Kidney (tissue), 14 donors: ENCODE data around the gene NECTIN4. TPM values are rescaled to one million over a fixed set of nuclear protein-coding genes. Genes with fewer than 3 reads are reported as not detected.

Experiments
- DNase-seq, 5 donors: peaks; one replicate each; pipeline ENCODE4 v3.0.0-alpha.2; 2013 to 2020
- FAIRE-seq: peaks from 2 replicates; lab custom pipeline; 2012; peaks lifted over from hg19 to GRCh38; lab: Jason Lieb, UNC
- H3K27ac ChIP-seq, 2 donors: one replicate each; pipeline ENCODE4 v1.7.0; 2013; ENCODE audit warnings: low read depth in 2 of 2, low read length in 2 of 2, inconsistent platforms in 1 of 2
- H3K27me3 ChIP-seq: one replicate; pipeline ENCODE4 v1.7.1; 2013; ENCODE audit warnings: low read length, inconsistent platforms; ENCODE audit not compliant: control insufficient read depth, insufficient read depth
- H3K36me3 ChIP-seq, 3 donors: one replicate each; pipeline versions ENCODE4 v1.7.0 to v1.7.1; 2013; ENCODE audit warnings: low read length in 3 of 3, control low read depth in 1 of 3, inconsistent platforms in 1 of 3; ENCODE audit not compliant: insufficient read depth in 3 of 3, control insufficient read depth in 2 of 3
- H3K4me1 ChIP-seq, 3 donors: one replicate each; pipeline versions ENCODE4 v1.7.0 to v1.7.1; 2013; ENCODE audit warnings: low read length in 3 of 3, inconsistent platforms in 1 of 3, low read depth in 1 of 3; ENCODE audit not compliant: control insufficient read depth in 2 of 3, insufficient read depth in 2 of 3
- H3K4me3 ChIP-seq, 3 donors: one replicate each; pipeline versions ENCODE4 v1.7.0 to v1.8.1; 2013; ENCODE audit warnings: low read length in 3 of 3, control low read depth in 1 of 3, inconsistent platforms in 1 of 3
- H3K9ac ChIP-seq, 3 donors: one replicate each; pipeline versions ENCODE4 v1.7.0 to v1.7.1; 2013; ENCODE audit warnings: low read length in 3 of 3, control low read depth in 1 of 3, inconsistent platforms in 1 of 3
- H3K9me3 ChIP-seq, 3 donors: one replicate each; pipeline versions ENCODE4 v1.7.0 to v1.7.1; 2013; ENCODE audit warnings: low read length in 3 of 3, control low read depth in 1 of 3, inconsistent platforms in 1 of 3; ENCODE audit not compliant: control insufficient read depth in 2 of 3, insufficient read depth in 1 of 3
- CTCF ChIP-seq: IDR thresholded peaks from 3 replicates; pipeline ENCODE4 v1.5.1; 2012; ENCODE audit warnings: mild to moderate bottlenecking, moderate library complexity, borderline replicate concordance; ENCODE audit not compliant: insufficient read depth; ENCODE audit errors: extremely low read depth
- intact Hi-C: fragments of 100-400 bp; cut with DNase I; formaldehyde crosslinking; loops from one replicate; pipeline ENCODE4 v1.11.1; 2022
- polyA plus RNA-seq: library from polyadenylated mRNA; stranded (reverse); fragments of 350-450 nt; fragmentation: Illumina TruSeq; extraction: RNeasy Lipid Tissue Mini Kit (QIAGEN cat#74804); gene quantifications from one replicate; pipeline ENCODE4 v1.2.3, GENCODE V29; 2014; ENCODE audit warnings: low read depth, low replicate concordance; ENCODE audit not compliant: insufficient read depth
- total RNA-seq: library from RNA; stranded (reverse); fragmentation: NEBNext Ultra II Directional; extraction: Animal tissue kit (Norgen Biotek cat#: 25700); gene quantifications from one replicate; pipeline ENCODE4 v1.2.1, GENCODE V29; 2021
- donor health status: control.
- donor health status: control.
- donor health status: control.
- donor health status: control.
- donor health status: control.
- donor health status: DM: yes; HTN: yes; CAD: no.
- donor health status: Normal renal cell carcinoma (clear cell type).

Gene NECTIN4
- total and polyA plus RNA-seq, 2 donors from 2014 or later: 2.7 to 12.8 TPM

DNA sequence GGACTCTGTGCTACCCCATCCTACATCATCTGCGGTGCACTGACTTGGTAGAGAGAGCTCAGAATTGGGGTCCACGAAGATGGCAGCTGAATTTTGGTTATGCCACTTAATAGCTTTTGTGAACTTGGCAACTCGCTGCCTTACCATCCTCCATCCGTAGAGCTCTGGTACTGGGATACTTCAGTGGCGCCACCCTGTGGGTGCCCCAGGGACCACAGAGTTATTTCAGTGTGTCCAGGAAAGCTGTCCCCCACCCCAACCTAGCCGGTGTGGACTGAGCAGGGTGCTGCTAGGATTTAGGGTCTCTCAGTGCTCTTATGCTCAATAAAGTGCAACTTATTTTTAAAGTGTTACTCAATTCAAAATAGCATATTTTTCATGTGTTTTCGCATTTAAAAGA, 34.6 kb downstream of the NECTIN4 start:
- DNase-seq (peak in 1 of 5 donors; percentile 26), FAIRE-seq (no peak)
- H3K4me3 ChIP-seq: no peak overlapping the region
- no peaks in the 10 kb centered on the region for H3K4me1 ChIP-seq
- no peak overlapping the region for H3K9ac ChIP-seq
- no peak for TF ChIP-seq CTCF
- intact Hi-C loops: no loop called here
- H3K27me3 ChIP-seq: no peaks in the 10 kb centered on the region
- no peak overlapping the region for H3K27ac ChIP-seq
- no peaks in the 10 kb centered on the region for H3K9me3 ChIP-seq
- no peaks in the 10 kb centered on the region for H3K36me3 ChIP-seq

DNA sequence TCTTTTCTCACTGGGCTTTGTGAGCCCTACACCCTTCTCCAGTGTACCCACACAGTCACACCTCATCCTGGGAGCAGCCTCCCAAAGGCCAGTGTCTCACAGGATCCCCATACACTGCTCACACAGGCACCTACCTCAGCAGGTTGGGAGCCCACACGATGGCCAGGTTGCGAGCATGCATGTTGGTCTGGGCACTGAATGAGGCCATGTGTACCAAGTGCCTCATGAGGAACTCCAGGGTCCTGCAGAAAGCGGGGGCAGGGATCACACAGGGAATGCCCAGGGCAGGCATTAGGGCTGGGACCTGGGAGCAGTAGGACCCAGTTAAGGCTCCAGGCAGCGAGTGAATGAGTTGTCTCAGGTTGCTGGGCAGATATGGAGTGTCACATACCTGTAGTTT, 35.1 kb downstream of the NECTIN4 start:
- H3K9me3 ChIP-seq: no peaks in the 10 kb centered on the region
- DNase-seq (peak in 1 of 5 donors; percentile 41), FAIRE-seq (no peak)
- no peak overlapping the region for H3K27ac ChIP-seq
- no peaks in the 10 kb centered on the region for H3K27me3 ChIP-seq
- TF ChIP-seq CTCF: no peak
- H3K9ac ChIP-seq: no peak overlapping the region
- no peak overlapping the region for H3K4me3 ChIP-seq
- H3K36me3 ChIP-seq: no peaks in the 10 kb centered on the region
- intact Hi-C loops: no loop called here
- H3K4me1 ChIP-seq: no peaks in the 10 kb centered on the region

DNA sequence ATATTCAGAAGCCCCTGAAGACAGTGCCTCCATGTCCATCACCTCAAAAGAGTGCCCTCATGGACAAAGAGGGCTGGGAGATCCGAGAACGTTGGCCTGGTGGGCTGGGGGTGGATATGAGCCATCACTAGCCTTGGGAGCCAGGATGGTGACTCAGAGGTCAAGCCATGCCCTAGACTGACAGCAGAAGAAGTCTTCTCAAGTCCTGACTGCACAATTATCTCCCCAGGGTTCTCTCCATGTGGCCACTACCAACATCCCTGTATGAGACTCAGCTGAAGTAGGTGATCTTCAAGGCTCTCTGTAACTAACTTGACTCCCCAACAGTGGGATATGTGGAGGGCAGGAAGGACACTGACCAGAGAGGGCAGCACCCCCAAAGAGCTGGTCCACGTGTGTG, 36.5 kb downstream of the NECTIN4 start:
- Histone ChIP-seq H3K4me3 (no peak overlapping the region), H3K9ac (no peak overlapping the region), H3K27me3 (no peaks in the 10 kb centered on the region), H3K9me3 (no peaks in the 10 kb centered on the region), H3K36me3 (no peaks in the 10 kb centered on the region), H3K4me1 (no peaks in the 10 kb centered on the region), H3K27ac (no peak overlapping the region)
- no peak for FAIRE-seq
- peak in 1 of 5 donors; percentile 38 for DNase-seq
- no peak for TF ChIP-seq CTCF
- intact Hi-C loops: no loop called here

- Histone ChIP-seq H3K27me3 (no peaks in the 10 kb centered on the region), H3K4me1 (peaks cover 0 to 2% (median 0%) of the 10 kb centered on the region in 3 donors), H3K27ac (no peak overlapping the region), H3K36me3 (no peaks in the 10 kb centered on the region), H3K9me3 (no peaks in the 10 kb centered on the region), H3K9ac (no peak overlapping the region), H3K4me3 (no peak overlapping the region)
- intact Hi-C loops: no loop called here
- no peak for TF ChIP-seq CTCF
- FAIRE-seq: no peak
- DNase-seq: no peak
These were observed 38.1 kb downstream of the NECTIN4 start for GRCh38 chr1:161051219-161051618.
